ENCODE results near the gene ENTR1. TPM values are rescaled to one million over a fixed set of nuclear protein-coding genes. Genes with fewer than 3 reads are reported as not detected.

Gene ENTR1, protein sequence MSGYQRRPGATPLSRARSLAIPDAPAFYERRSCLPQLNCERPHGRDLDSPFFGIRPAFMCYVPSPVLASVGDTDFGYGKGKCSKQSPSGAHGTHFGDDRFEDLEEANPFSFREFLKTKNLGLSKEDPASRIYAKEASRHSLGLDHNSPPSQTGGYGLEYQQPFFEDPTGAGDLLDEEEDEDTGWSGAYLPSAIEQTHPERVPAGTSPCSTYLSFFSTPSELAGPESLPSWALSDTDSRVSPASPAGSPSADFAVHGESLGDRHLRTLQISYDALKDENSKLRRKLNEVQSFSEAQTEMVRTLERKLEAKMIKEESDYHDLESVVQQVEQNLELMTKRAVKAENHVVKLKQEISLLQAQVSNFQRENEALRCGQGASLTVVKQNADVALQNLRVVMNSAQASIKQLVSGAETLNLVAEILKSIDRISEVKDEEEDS
- total RNA-seq (2022; extraction: Qiagen RNA extraction): 62.3 to 72.1 TPM (median 70.1 TPM) in 5 replicates

DNA sequence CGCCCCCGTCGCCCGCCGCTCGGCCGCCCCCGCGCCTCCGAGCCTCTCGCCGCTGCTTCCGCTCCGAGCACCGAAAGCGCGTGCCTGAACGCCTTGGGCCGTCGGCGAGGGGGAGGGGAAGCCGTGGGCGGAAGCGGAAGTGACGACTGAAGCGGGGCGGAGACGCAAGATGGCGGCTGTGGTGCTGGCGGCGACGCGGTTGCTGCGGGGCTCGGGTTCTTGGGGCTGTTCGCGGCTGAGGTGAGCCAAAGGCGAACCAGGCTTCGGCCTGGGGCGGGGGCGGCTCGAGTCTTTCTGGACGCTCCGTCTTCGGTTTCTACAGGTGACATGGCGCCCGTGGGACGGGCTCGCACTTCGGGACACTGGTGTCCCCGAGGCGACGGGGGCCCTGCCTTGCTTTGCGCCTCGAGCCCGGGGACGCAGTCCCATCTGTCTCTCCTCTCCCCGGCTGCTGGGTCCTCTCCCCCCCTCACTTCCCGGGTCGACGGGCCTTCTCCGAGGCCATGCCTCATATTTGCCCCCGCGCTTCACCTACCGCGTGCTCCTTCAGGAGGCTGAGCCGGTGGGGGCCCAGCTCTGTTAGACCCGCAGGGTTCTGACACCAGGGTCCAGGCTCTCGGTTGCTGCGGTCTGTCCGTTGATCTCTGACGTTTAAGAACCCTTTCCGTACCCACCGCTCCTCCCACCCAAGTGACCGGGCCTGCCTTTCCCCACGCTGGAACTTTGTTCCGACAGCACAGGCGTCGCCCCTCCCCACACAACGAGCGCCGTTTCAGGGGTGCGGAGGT, at the start of gene ENTR1, which contains the start of gene PMPCA:
Gene ENTR1, minus strand, starts transcription at position 115 of the 788 bp plus-strand sequence. CDS start 217 bp downstream, outside the sequence.
Gene PMPCA, plus strand, starts transcription at position 159 of the 788 bp plus-strand sequence. Its CDS starts 11 bp downstream, at position 170.

DNA sequence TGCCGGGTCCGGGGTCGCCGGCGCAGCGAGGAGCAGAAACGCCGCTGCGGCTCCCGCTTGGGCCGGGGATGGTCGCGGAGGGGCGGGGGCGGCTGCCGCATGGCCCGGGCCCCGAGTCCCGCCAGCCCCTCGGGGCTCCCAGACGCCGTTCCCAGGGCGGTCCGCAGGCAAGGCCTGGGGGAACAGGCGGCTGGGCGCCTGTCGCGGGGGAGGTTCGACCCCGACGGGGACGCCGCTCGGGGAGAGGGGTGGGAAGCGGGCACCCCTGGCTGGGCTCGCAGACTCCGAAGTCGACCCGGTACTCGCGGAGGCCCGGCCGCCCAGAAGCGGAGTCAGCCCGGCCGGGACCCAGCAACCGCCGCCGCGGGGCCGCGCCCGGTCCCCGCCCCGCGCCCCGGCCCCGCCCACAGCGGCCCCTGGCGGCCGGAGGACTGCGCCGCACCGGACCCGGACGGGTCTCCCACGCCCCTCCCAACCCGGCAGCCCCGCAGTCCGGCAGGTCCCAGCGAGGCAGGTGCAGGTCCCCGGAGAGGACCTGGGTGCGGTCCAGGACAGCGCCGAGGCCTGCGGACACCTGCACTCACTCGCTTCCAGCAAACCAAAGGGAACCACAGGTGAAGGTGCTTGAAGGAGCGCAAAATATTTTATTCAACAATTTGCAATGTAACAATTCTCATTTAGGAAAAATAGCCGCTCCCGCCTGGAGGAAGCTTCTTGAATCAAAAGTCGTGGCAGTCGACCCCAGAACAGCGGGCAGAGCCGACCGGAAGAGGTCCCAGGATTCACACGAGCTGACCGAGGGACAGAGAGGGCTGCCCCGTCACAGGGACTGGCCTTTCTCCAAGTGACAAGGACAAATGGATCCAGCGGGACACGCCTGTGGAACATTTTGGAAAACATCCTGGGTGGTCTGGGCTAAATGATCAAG, 29.3 kb upstream of the ENTR1 start, which contains the start of gene INPP5E:
Gene INPP5E, minus strand, starts transcription at position 365 of the 928 bp plus-strand sequence. CDS start 426 bp downstream, outside the sequence.

DNA sequence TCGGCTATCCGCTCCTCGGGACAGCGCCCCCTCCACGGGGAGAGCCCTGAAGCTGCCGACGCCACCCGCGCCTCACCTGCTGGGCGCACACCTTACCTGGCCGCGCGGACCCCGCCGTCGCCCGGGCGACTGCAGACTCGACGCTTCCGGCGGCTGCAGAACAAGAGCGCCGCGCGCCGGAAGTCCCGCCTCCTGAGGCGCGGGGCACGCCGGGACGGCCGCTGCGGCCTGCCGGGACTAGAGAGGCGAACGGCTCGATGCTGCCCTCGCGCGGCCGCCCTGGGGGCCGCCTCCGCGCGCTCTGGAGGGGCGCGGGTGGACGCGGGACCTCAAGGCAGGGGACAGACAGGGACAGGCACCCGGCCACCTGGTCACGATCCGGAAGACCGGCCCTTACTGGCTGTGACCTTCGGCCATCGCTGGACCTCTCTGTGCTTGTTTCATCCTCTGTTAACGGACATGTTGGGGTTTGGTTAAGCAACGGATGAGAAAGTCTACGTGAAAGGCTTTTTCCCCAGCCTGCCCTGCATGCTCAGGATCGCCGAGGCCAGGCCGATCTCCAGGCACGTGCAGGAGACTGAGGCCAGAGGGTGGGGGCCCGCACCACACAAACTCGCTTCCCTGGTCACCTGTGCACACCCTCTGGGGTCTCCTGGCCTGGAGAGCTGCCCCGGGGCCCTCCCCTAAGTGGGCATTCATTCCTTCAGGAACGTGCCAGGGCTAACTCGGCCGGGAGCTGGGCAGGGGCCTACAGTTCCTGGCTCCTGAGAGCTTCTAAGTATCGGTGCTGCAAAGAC, 10.2 kb downstream of the ENTR1 start, which contains the start of gene SNAPC4:
Gene SNAPC4, minus strand, starts transcription at position 133 of the 797 bp plus-strand sequence. CDS start 1,742 bp downstream, outside the sequence.

DNA sequence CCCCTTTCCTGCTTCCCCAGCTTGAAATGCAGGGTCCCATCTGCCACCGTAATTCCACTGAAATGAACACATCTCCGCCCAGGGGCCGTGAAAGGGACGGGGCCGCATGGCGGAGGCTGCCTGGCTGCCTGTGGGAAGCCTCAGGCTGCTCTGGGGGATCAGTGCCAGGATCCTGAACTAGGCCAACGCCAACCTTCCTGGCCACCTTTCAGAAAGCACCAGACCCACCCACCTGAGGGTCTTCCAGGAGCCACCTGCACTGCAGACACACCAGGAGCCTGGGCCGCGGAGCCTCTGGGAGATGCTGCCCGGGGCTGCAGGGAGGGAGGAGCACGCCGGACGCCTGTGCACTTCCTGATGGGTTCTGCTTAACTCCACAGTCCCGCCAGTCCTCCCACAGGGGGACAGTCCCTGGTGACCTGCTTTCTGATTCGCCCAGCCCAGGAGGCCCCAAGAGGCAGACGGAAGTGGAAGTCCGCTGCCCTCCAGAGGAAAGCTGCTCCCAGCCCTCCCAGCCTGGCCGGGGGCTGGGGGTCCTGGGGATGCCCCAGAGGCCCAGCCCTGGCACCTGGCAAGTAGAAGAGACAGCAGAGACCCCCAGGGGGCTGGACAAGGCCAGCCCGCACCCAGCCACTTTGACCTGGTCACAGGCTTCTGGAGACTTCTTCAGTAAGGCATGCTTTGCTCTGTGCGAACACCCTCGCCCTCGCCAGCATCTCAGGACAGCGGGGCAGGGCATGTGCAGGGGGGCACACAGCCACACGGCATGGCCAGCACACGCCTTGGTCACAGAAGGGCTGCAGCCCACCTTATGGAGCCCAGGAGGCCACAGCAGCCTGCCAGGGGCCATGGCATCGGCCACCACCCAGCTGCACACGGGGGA, 36.9 kb downstream of the ENTR1 start, which contains the start of gene CARD9:
Gene CARD9, minus strand, starts transcription at position 370 of the 883 bp plus-strand sequence. CDS start 1,591 bp downstream, outside the sequence.

DNA sequence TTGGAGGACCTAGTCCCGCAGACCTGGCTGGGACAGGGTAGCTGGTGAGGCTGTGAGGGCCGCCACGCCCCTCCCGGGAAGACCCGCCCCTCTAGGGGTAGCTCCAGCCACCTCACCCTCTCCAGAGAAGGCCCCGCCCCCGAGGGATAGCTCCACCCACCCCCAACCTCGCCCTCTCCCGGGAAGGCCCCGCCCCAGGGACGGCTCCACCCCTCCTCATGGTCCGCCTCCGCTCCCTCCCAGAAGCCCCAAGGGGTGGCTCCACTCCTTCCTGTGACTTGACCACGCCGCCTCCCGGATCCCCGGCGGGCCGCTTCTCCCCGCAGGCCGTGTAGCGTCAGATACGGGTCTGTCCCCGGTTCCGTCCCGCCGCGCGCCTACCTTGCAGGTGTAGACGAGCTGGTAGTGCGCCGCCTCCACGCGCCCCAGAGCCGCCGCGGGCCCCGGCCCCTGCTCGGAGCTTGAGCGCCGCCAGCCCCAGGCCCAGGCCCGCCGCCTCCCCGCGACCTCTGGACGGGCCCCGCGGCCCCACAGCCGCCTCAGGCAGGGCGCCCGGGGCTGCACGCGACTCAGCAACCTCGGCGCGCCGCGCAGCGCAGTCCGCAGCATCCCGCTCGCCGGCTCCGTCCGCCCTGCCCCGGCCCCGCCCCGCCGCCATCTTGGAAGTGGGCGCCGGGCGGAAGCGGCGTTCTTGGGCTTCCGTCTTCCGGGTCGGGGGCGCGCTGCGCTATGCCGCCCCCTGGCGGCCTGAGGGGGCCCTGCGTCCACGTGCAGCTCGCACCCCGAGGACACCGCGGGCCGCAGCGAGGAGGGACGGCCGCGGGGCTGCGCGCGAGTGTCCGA, 47.1 kb downstream of the ENTR1 start, which contains the start of gene DNLZ:
Gene DNLZ, minus strand, starts transcription at position 639 of the 843 bp plus-strand sequence. Its CDS starts 30 bp downstream, at position 609.

Other genes starting within 250 kb of the ENTR1 start
- 0.03 to 0.16 TPM (median 0.10 TPM) in 4 of 5 replicates, not detected in the other for gene LHX3, start 205.5 kb downstream of the ENTR1 start, total RNA-seq (2022; extraction: Qiagen RNA extraction)
- gene QSOX2, start 164.8 kb downstream of the ENTR1 start, total RNA-seq (2022; extraction: Qiagen RNA extraction): 25.4 to 28.6 TPM (median 27.0 TPM) in 5 replicates
- 0.02 to 0.03 TPM in 2 of 5 replicates, not detected in the others for gene CCDC187, start 106.5 kb downstream of the ENTR1 start, total RNA-seq (2022; extraction: Qiagen RNA extraction)
- 10.3 to 14.9 TPM (median 13.5 TPM) in 5 replicates for gene GPSM1, start 83.1 kb downstream of the ENTR1 start, total RNA-seq (2022; extraction: Qiagen RNA extraction)
- 18.3 to 40.2 TPM (median 36.0 TPM) in 5 replicates for gene DNLZ, start 46.9 kb downstream of the ENTR1 start, total RNA-seq (2022; extraction: Qiagen RNA extraction)
- 0.81 to 1.7 TPM (median 0.97 TPM) in 5 replicates for gene CARD9, start 36.9 kb downstream of the ENTR1 start, total RNA-seq (2022; extraction: Qiagen RNA extraction)
- 11.6 to 13.3 TPM (median 12.0 TPM) in 5 replicates for gene SNAPC4, start 10.4 kb downstream of the ENTR1 start, total RNA-seq (2022; extraction: Qiagen RNA extraction)
- gene PMPCA, start within 50 bp of the ENTR1 start, total RNA-seq (2022; extraction: Qiagen RNA extraction): 80.0 to 132 TPM (median 81.1 TPM) in 5 replicates
- gene INPP5E, start 29.2 kb upstream of the ENTR1 start, total RNA-seq (2022; extraction: Qiagen RNA extraction): 14.1 to 21.2 TPM (median 19.7 TPM) in 5 replicates
- 54.8 to 61.7 TPM (median 59.6 TPM) in 5 replicates for gene SEC16A, start 72.4 kb upstream of the ENTR1 start, total RNA-seq (2022; extraction: Qiagen RNA extraction)
- 9.3 to 12.0 TPM (median 11.1 TPM) in 5 replicates for gene NOTCH1, start 135.4 kb upstream of the ENTR1 start, total RNA-seq (2022; extraction: Qiagen RNA extraction)

Data from A549 treated with Hydrocortisone at 1 μM for 4 hours (cell line).